ENCODE data around the gene CDC42EP4. TPM values are rescaled to one million over a fixed set of nuclear protein-coding genes. Genes with fewer than 3 reads are reported as not detected.

CDC42EP4 gene
- total RNA-seq, 2 donors from 2014 or later = 73.8 to 134 TPM

DNA sequence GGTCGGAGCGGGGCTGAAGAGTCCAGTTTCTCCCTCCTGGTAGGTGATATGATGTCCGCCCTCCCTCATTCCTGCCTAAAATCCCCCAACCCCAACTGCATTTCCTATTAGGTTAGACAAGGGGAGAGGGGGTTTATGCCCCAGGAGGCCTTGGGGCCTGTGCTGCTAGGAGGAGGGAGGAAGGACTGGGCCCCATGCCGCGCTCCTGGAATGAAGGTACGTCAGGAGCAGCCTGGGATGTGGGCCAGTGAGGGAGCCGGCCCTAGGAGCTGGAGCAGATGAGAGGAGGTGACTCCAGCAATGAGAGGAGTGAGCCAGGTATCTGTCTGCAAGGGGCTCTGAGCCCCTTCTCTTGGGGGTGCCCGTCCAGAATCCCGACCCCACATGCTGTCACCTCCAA, 46.9 kb upstream of the CDC42EP4 start:
- no peaks in the 10 kb centered on the region for H3K36me3 ChIP-seq
- H3K27me3 ChIP-seq (replicated peaks; ENCODE audit: insufficient read depth) = no peaks in the 10 kb centered on the region
- no peak overlapping the region for H3K4me3 ChIP-seq
- H3K9me3 ChIP-seq = no peaks in the 10 kb centered on the region
- ATAC-seq (ENCODE audit: insufficient number of reproducible peaks, low FRiP score, low read depth) (no peak), DNase-seq (ENCODE audit: low spot score) (no peak)
- H3K4me1 ChIP-seq (ENCODE audit: control insufficient read depth in 1 of 2, low read depth in 2 of 2) = peaks cover 0 to 18% of the 10 kb centered on the region in 2 donors
- no peak overlapping the region for H3K27ac ChIP-seq
- TF ChIP-seq, protein P1, sequence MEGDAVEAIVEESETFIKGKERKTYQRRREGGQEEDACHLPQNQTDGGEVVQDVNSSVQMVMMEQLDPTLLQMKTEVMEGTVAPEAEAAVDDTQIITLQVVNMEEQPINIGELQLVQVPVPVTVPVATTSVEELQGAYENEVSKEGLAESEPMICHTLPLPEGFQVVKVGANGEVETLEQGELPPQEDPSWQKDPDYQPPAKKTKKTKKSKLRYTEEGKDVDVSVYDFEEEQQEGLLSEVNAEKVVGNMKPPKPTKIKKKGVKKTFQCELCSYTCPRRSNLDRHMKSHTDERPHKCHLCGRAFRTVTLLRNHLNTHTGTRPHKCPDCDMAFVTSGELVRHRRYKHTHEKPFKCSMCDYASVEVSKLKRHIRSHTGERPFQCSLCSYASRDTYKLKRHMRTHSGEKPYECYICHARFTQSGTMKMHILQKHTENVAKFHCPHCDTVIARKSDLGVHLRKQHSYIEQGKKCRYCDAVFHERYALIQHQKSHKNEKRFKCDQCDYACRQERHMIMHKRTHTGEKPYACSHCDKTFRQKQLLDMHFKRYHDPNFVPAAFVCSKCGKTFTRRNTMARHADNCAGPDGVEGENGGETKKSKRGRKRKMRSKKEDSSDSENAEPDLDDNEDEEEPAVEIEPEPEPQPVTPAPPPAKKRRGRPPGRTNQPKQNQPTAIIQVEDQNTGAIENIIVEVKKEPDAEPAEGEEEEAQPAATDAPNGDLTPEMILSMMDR (IDR thresholded peaks at IDR 0.05) = no peak

DNA sequence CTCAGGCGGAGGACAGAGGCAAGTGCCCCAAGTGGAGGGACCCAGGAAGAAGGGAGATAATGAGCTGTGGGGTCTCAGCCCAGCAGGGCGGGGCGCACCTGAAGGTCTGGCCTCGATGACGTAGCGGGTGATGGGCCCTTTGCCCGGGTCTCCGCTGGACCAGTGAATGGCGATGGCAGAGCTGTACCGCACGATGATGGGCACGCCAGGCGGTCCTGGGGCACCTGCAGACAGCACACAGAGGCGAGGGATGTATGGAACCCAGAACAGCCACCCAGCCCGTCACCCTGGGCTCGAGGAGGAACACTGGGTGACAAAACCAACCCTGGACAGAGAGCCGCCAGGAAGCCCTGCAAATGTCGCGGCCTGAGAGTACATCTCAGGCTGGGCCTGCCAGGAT, 46.2 kb upstream of the CDC42EP4 start:
- no peak for DNase-seq (ENCODE audit: low spot score)
- TF ChIP-seq, protein P1 (IDR thresholded peaks at IDR 0.05) = no peak
- ATAC-seq (ENCODE audit: insufficient number of reproducible peaks, low FRiP score, low read depth) = no peak

DNA sequence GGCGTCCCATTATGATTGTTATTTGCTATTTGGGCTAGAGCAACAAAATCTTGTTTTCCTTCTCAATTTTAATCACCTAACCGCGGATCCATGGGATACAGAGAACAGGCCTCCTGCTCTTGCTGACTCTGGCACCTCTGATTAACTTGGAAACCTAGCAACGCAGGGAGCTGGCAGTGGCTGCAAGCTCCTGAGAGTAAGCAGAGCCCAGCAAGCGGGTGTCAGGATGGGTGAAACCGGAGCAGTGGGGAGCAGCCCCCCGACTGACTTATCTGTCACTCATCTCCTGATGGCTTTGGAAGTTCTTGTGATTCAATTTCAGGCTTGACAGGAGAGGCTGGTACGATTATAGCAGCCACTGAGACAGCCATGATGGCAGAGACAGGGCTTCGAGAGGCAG, 45.5 kb upstream of the CDC42EP4 start:
- TF ChIP-seq, protein P1 (IDR thresholded peaks at IDR 0.05) = no peak
- DNase-seq (ENCODE audit: low spot score) (no peak), ATAC-seq (ENCODE audit: insufficient number of reproducible peaks, low FRiP score, low read depth) (no peak)
- Histone ChIP-seq H3K4me3 (no peak overlapping the region), H3K9me3 (no peaks in the 10 kb centered on the region), H3K4me1 (ENCODE audit: control insufficient read depth in 1 of 2, low read depth in 2 of 2) (peaks cover 0 to 18% of the 10 kb centered on the region in 2 donors), H3K36me3 (no peaks in the 10 kb centered on the region), H3K27me3 (replicated peaks; ENCODE audit: insufficient read depth) (no peaks in the 10 kb centered on the region), H3K27ac (no peak overlapping the region)

More for the DNA sequence above, 46.2 kb upstream of the CDC42EP4 start:
- H3K4me1 ChIP-seq (ENCODE audit: control insufficient read depth in 1 of 2, low read depth in 2 of 2) = peaks cover 0 to 18% of the 10 kb centered on the region in 2 donors
- no peaks in the 10 kb centered on the region for H3K36me3 ChIP-seq
- H3K4me3 ChIP-seq = no peak overlapping the region
- no peaks in the 10 kb centered on the region for H3K9me3 ChIP-seq
- H3K27ac ChIP-seq = no peak overlapping the region
- no peaks in the 10 kb centered on the region for H3K27me3 ChIP-seq (replicated peaks; ENCODE audit: insufficient read depth)

DNA sequence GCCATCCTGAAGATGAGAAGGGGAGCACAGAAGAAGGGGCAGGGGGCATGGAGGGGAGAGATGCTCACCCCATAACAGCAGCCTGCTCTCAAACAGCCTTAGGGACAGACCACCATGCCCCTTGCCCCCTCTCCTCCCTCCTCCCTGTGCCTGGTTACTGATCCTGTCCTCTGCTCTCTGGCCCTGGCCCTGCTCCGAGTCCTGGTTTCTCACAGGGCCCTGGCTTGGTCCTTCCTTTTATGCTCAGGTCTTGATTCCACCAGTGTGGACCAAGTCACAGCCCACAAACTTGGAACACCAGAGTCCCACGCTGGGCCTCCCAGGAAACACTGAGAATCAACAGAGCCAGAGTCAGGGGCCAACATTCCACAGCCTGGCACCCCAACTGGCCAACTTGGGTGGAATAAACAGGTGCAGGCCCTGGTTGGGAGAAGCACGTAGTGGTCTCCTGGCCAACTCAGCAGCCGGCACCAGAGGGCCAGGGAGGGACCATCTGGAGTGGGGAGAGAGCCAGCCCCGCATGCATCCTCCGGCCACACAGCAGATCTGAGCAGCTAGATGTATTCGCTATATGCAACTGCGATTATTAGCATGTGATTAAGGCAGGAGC, 44.9 kb upstream of the CDC42EP4 start:
- Histone ChIP-seq H3K4me1 (ENCODE audit: control insufficient read depth in 1 of 2, low read depth in 2 of 2) (peaks cover 0 to 18% of the 10 kb centered on the region in 2 donors), H3K9me3 (no peaks in the 10 kb centered on the region), H3K27ac (no peak overlapping the region), H3K27me3 (replicated peaks; ENCODE audit: insufficient read depth) (no peaks in the 10 kb centered on the region), H3K4me3 (no peak overlapping the region), H3K36me3 (no peaks in the 10 kb centered on the region)
- ATAC-seq (ENCODE audit: insufficient number of reproducible peaks, low FRiP score, low read depth) (no peak), DNase-seq (ENCODE audit: low spot score) (no peak)
- TF ChIP-seq, protein P1 (IDR thresholded peaks at IDR 0.05) = no peak

DNA sequence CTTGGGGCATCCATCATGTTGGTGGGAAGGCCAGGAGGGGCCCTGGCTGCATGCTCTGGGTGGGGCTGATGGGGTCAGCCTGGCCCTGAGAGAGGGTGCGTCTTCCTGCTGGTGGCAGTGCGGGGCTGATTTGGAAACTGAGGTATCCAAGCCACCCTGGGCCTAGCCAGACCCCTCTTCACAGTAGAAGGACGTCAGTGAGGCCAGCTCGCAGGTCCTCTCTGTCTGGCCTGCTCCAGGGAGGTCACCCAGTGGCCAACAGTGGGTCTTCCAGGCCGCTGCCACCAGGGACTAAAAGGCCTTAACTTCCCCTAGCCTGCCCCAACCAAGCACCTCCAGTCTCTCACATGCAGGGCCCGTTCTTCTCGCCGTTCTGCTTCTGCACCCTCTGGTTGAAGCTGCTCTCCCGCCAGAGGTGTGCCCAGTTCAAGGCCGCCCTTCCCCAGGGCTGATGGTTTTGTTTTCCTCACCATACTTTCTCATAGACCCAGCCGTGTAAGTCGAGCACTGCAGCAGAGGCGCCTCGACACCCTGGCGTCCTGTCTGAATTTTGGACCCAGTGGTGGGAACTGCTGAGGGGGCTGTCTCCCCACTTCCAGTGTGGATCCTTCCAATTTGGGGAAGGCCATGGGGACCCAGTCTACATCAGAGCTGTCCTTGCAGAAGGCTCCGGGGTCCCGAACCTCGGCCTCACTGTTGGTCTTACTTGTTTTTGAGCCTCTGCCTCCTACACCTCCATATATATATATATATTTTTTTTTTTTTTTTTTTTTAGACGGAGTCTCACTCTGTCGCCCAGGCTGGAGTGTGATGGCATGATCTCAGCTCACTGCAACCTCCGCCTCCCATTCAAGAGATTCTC, 42.9 kb upstream of the CDC42EP4 start:
- peaks cover 0 to 18% of the 10 kb centered on the region in 2 donors for H3K4me1 ChIP-seq (ENCODE audit: control insufficient read depth in 1 of 2, low read depth in 2 of 2)
- no peaks in the 10 kb centered on the region for H3K36me3 ChIP-seq
- ATAC-seq (ENCODE audit: insufficient number of reproducible peaks, low FRiP score, low read depth) (no peak), DNase-seq (ENCODE audit: low spot score) (no peak)
- no peak overlapping the region for H3K27ac ChIP-seq
- H3K27me3 ChIP-seq (replicated peaks; ENCODE audit: insufficient read depth) = no peaks in the 10 kb centered on the region
- no peak overlapping the region for H3K4me3 ChIP-seq
- TF ChIP-seq, protein P1 (IDR thresholded peaks at IDR 0.05) = no peak
- no peaks in the 10 kb centered on the region for H3K9me3 ChIP-seq
